Cardiac fibroblast (primary cell): Measurements from ENCODE around the gene SMG7.

Source experiments
- DNase-seq, 2 donors: peaks; one replicate each; pipeline versions ENCODE4 v3.0.0 to v3.0.0-alpha.2; 2010; ENCODE audit warnings: low read depth in 2 of 2
- H3K4me3 ChIP-seq, 2 donors: replicated peaks in 1 of 2; 1 replicate in 1 of 2; 2 replicates in 1 of 2; pipeline ENCODE4 v1.5.1; 2011; ENCODE audit warnings: low read depth in 2 of 2, low read length in 2 of 2, mild to moderate bottlenecking in 2 of 2, moderate library complexity in 1 of 2
- TF ChIP-seq, protein P1 (sequence below): IDR thresholded peaks from one replicate; pipeline ENCODE4 v1.5.1; 2011; ENCODE audit warnings: low read depth, mild to moderate bottlenecking, low read length, inconsistent platforms

SMG7 gene

GRCh38 chr1:183467687-183468086 lies 4.6 kb upstream of the SMG7 start:
- TF ChIP-seq, protein P1, sequence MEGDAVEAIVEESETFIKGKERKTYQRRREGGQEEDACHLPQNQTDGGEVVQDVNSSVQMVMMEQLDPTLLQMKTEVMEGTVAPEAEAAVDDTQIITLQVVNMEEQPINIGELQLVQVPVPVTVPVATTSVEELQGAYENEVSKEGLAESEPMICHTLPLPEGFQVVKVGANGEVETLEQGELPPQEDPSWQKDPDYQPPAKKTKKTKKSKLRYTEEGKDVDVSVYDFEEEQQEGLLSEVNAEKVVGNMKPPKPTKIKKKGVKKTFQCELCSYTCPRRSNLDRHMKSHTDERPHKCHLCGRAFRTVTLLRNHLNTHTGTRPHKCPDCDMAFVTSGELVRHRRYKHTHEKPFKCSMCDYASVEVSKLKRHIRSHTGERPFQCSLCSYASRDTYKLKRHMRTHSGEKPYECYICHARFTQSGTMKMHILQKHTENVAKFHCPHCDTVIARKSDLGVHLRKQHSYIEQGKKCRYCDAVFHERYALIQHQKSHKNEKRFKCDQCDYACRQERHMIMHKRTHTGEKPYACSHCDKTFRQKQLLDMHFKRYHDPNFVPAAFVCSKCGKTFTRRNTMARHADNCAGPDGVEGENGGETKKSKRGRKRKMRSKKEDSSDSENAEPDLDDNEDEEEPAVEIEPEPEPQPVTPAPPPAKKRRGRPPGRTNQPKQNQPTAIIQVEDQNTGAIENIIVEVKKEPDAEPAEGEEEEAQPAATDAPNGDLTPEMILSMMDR, result no peak
- peak in 1 of 2 donors; percentile 31 for DNase-seq
- H3K4me3 ChIP-seq, result no peak overlapping the region

GRCh38 chr1:183470147-183470960 lies 1.9 kb upstream of the SMG7 start:
- TF ChIP-seq, protein P1, result peak; percentile 45
- DNase-seq, result peak; percentile 76 to 77
- H3K4me3 ChIP-seq, result peak overlapping the region; percentile 90 to 98

- DNase-seq, result peak; percentile 80 to 84
- TF ChIP-seq, protein P1, result peak; percentile 7
- peak overlapping the region; percentile 90 to 98 for H3K4me3 ChIP-seq
Observed at GRCh38 chr1:183470961-183471742, 1.1 kb upstream of the SMG7 start.

- peak overlapping the region; percentile 90 to 98 for H3K4me3 ChIP-seq
- TF ChIP-seq, protein P1, result no peak
- peak; percentile 99 for DNase-seq
Observed at GRCh38 chr1:183471743-183472487, 384 bp upstream of the SMG7 start.

GRCh38 chr1:183473217-183473536 lies 878 bp downstream of the SMG7 start:
- TF ChIP-seq, protein P1, result no peak
- peak overlapping the region; percentile 90 to 98 for H3K4me3 ChIP-seq
- no peak for DNase-seq

DNA sequence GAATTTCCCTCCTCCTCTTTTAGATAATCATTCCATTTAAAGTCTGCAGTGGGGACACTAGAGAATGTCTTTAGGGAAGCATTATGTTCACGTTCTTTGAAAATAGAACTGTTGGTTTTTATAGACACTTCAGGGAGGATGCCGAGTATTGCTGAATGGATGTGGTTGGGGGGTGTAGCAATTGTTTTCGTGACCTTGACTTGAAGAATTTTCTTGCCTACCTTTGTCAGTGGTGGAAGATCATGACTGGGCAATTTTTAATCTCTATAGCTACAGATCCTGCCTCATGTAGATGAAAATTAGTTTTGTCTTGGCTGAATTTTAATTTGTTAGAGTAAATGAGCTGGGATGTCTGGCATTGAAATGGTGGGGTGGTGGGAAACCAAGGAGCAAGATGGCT lies 3.8 kb downstream of the SMG7 start:
- DNase-seq, result no peak
- TF ChIP-seq, protein P1, result no peak
- no peak overlapping the region for H3K4me3 ChIP-seq
